Posterior cingulate gyrus (tissue), 11 donors: ENCODE results near the gene TTLL10.

Experiments
- DNase-seq, 10 donors: peaks; one replicate each; pipeline versions ENCODE4 v3.0.0 to v3.0.0-alpha.2; 2020 to 2021; ENCODE audit warnings: mixed read lengths in 3 of 10
- intact Hi-C: fragments of 100-400 bp; cut with DNase I; formaldehyde crosslinking; loops from one replicate; pipeline ENCODE4 v1.15.1; 2023

TTLL10 gene

DNA sequence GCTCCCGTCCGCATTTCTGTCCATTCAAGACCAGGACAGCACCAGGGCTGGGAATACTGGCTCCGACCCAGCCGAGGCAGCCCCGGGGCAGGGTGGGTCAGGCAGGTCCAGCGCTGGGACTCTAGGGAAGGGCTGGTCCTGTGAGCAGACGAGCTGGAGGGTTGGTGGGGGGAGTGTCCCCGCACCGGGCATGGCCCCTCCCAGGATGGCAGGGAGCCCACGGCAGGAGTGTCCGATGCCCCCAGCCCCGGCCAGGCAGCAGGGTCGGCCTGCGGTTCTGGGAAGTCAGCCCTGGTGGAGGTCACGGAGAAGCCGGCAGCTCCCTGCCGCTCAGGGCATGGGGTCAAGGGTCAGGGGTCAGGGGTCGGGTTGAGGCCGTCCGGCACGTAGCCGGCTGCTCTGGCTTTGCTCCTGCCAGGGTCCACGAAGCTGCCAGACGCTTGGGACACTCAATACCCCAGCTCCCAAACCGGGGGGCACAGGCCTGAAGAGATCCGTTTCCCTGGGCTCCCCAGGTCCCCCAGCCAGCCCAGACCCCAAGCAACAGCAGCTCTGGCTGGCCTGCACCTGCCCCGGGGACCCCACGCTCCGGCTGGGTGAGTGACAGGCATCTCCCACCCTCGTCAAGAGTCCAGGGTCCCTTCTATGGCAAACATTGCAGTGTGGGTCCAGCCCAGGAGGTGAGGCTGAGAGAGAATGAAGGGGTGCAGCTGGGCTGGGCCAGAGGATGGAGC lies 66.1 kb downstream of the TTLL10 start:
- DNase-seq, result no peak
- intact Hi-C loops, result no loop called here

DNA sequence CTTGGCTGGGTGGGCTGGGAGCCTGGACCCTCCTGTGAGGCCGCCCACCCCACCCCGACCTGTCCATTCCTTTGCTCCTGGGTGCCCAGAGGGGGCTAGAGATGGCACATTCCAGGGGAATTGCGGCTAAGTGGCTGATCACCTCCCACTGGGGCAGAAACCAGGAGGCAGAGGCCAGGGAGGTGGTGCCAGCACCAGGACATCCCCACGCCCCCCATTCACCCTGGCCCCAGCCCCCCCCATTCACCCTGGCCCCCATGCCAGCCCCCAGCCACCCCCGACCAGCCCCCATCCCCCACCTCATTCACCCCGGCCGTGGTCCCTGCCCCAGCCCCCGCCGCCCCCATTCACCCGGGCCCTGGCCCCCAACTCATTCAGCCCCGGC lies 66.7 kb downstream of the TTLL10 start:
- no peak for DNase-seq
- intact Hi-C loops, result no loop called here

DNA sequence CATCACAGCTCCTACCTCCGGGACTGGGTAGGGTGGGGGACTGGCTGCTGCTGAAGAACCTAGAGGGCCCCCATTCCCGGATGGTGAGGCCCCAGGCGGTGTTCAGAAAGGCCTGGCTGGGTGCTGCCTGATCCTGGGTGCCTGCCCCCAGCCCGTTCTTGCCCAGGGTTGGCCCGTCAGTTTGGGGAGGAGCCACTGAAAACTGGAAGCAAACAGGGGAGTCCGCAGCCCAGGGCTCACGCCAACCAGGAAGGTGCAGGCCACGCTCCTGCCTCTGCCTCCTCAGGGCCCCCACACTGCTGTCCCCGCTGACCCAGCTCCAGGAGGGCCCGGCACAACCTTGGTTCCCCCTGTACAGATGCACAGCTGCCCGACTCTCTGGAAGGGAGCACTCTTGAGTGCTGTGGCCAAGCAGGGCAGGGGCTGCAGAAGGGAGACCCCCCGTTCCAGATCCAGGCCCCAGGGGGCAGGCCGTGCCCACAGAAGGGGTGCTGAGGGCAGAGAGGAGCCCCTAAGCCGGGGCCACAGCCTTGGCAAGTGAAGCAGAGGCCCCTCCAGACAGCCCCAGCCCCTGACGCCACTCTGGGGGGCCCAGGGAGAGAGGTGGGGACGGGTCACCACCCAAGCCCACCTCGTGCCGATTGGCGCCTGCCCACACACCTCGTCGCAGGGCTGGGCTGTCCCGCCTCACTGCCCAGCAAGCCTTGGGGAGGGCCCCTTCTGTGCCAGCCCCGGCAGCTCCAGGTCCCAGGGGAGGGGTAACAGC lies 67.3 kb downstream of the TTLL10 start:
- intact Hi-C loops, result no loop called here

DNA sequence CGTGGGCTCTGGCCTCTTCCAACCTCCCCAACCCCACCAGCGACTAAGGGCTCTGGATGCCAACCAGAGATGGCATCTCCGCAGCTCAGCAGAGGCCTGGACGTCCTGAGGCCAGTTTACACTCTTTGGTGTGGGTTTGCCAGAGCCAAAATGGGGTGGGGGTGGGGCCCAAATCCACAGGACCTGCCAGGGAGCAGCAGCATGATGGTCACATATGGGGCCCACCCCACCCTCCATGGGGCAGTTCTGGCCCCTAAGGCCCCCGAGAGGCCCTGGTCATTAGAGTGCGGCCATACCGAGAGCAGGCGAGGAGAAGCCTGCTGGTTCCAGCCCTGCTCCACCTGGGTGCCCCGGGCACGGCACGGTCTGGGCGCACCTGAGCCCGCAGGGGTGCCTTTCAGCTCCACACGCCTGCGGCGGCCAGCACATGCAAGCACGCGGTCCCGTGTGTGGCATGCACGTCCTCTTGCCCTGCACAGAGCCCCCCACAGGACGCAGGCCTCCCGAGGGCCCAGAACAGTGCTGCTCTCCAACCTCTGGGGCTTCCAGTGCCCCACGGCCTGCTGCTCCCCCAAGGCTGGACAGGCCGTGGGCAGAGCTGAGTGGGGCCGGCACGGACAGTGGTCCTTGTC lies 68.0 kb downstream of the TTLL10 start:
- DNase-seq, result no peak
- intact Hi-C loops, result no loop called here

More for the DNA sequence above, 67.3 kb downstream of the TTLL10 start:
- no peak for DNase-seq

DNA sequence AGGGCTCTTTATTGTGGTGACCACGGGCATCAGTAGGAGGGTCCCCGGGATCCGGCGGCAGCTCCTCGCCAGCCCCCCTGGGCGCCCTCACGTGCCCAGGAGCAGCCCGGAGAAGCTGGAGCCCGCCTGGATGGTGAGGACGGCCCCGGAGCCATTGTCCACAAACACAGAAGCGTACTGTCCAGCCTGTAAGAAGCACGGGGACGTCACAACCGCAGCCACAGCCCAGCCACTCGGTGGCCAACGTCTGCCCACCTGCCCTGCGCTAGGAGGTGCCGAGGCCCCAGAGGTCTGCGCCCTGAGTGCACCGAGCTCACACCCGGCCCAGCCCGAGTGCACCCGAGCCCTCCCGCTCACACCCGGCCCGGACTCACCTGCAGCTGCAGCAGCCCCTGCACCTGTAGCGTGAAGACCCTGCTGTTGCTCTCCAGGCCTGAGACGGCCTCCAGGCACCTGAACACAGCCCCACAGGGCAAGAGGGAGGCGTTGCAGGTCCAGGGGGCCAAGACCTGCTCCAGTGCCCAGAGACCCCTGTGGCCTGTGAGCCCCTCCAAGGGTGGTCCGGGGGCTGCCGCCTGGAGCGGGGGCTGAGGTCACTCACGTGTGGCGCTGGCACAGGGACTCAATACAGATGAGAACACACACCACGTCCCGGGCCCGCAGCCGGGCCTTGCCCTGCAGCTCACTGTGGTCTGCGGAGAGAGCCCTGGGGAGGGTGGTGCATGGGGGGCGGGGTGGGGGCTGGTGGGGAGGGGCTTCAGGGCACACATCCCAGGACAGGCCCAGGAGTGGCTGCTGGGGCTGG lies 69.0 kb downstream of the TTLL10 start:
- no peak for DNase-seq
- intact Hi-C loops, result no loop called here

DNA sequence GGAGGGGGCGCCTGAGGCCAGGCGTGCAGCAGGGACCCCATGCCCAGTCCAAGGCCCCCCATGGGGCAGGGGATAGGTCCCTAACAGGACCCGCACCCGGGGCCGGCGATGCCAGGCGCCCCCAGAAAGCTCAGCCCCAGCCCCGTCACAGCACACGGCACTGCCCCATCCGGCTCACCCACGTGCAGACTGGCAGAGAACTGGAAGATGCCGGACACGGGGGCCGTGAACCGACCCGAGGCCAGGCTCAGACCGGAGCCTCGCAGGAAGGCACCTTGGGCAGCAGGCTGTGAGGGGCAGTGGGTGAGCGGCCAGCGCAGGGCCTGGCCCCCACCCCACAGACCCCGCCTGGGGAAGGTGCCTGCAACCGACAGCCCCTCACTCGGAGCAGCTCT lies 69.6 kb downstream of the TTLL10 start:
- DNase-seq, result no peak
- intact Hi-C loops, result no loop called here

DNA sequence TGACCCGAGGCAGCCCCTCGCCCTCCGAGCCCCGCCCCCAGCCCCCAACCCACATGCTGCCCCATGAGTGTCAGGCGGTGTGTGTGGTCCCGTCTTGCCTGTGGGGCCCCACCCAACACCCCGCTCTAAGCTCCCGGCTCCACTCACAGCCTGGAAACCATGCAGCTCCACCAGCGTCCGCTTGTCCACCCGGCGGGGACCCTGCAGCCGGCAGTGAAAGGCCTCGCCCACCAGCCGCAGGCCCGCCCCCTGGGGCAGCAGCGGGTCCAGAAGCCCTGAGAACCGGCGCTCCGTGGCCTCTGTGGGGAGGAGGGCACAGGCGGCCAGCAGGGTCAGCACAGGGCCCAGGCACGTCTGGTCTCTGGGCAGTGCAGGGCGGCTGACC lies 70.1 kb downstream of the TTLL10 start:
- intact Hi-C loops, result no loop called here
- DNase-seq, result no peak

DNA sequence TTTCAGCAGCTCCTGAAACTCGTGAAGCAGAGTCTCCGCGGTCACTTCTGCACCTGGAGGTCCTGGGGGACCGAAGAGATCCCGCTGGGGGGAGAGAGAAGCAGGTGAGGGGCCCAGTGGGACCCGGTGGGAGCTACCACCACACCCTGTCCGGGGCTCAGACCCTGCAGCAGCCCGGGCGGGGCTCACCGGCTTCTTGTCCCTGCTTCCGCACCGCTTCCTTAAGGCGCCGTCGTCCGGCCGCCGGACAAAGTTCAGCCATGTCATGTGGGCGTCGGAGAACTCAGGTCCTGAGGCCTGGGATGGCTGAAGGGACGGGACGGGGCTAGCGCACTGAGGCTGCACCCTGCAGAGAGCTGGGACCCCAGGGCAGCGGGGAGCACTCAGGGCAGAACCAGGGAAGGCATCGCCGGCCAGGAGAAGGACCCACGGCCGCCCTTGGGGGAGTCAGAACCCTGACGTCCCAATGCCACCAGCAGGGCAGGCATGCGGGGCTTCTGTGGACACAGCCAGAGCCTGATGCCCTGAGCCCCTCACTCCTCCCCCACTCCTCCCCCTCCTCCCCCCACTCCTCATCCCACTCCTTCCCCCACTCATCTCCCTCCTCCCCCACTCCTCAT lies 70.6 kb downstream of the TTLL10 start:
- intact Hi-C loops, result no loop called here
- no peak for DNase-seq

DNA sequence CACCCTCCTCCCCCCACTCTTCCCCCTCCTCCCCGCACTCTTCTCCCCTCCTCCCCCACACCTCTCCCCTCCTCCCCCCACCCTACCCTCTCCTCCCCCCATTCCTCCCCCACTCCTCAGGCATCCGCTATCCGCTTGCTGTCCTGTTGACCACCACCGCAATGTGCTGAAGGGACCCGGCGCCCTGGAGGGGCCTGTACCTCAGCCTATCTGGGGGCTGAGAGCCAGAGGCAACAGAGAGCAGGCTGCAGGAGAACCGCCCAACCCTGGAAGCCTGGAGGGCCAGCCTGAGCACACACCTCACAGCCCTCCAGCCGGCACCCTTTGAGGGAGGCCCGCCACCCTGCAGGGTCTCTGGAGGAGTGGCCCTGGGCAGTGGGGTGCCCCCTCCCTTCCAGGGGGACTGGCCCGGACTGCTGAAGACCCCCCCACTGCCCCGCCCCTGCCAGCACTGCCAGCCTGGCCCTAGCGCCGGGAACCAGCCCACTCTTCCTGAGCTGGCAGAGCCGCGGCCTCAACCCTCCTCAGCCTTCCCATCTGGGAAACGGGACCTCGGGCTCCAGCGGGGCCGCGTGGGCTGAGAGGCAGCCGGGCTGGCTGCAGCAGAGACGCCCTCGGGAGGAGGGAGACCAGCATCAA lies 71.6 kb downstream of the TTLL10 start:
- intact Hi-C loops, result no loop called here
- no peak for DNase-seq

DNA sequence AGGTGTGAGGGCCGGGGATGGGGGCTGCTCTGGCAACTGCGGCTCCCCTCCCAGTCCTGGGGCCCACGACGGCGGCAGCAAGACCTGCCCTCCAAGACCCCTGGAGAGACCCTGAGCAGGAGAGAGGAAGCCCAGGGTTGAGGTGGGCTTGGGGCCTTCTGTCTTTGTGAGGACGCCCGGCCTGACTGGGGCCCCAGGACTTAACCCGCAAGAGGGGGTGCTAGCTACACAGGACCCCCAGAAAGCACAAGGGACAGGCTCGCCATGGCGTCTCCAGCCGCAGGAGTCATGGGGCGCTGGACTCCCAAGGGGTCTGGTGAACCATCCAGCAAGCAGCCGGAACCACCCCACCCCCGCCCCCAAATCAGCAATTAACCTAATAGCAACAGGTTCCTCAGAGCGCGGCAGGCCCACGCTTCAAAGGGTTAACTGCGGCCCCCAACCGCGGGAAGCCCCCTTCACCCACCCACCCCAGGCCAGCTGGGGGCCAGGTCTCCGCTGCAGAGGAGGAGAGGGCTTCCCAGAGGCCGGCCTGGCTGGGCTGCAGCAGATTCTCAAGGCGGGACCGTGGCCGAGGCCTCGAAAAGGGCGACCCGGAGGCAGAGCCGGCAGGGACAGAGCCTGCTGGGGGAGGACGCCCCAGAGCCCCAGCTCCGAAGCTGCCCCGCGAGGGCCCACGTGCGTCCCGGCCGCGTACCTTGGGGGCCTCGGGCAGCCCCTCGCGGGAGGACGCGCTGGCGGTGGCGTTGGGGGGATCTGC lies 72.3 kb downstream of the TTLL10 start:
- DNase-seq, result no peak

DNA sequence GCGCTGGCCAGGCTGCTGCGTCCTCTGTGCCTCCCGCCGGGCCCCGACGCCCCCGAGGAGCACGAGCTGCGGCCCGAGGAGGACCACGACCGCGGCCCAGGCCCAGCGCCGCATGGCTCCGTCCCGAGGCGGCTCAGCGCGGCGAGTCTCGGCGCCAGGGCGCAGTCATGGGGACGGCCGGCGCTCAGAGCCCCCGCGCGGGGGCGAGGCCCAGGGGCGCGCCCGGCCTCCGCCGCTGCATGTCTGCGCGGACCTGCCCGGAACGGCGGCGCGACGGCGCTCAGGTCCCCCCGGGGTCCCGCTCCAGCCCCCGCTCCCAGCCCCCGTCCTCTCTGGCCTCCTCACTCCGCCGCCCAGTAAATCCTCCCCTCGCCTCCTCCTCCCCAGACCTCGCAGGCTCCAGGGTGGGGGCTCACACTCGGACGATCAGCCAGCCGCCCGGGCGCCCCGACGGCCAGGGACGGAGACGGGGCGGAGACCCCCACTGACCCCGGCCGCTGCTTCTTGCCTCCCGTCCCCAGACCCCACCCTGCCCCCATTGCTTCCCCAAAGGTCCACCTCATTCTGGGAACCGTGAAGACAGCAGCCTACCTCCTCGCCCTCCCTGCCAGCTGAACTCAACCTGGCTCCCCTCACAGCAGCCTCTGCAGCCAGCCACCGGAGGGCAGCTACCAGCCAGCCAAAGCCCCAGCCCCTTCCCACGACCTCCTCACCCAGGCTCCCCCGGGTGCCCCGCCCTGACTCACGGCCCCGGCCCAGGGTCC lies 73.1 kb downstream of the TTLL10 start, which contains the start of gene C1QTNF12:
Gene C1QTNF12, minus strand, starts transcription at position 146 of the 764 bp plus-strand sequence. Its CDS starts 32 bp downstream, at position 114.
- DNase-seq, result no peak
- intact Hi-C loops, result no loop called here

More for the DNA sequence above, 72.3 kb downstream of the TTLL10 start:
- intact Hi-C loops, result no loop called here

DNA sequence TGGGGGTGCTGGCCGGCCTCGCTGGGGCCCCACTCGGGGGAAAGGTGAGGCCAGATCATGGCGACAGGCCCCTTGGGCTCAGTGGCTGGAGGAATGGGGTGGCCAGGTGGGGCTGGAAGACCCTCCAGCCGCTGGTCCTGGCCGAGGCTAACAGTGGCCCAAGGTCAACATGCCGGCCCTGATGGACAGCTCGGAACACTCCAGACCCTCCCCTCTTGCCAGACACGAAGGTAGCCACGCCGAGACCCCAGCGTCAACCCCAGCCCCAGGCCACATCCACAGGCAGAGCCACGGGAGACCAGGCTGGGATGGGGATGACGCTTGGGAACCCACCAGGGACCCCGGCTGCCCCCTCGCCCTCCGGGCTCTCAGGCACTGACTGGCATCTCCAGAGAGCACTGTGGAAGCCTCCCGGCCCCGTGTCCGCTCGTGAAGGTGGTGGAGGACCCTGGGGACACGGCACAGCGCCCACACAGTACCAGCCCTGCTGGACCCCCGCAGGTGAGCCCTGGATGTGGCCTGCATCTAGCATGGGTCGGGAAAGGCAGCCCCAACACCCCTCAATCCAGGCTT lies 73.7 kb downstream of the TTLL10 start:
- intact Hi-C loops, result no loop called here
- no peak for DNase-seq
